Natural killer cell (primary cell): ENCODE data around the gene PDLIM7. TPM values are rescaled to one million over a fixed set of nuclear protein-coding genes. Genes with fewer than 3 reads are reported as not detected.
A peak's percentile ranks its signal among the peaks of the same experiment; 100 is the strongest.

Experiments
- ATAC-seq, 3 donors: fragments of 150-1000 bp in 2 of 3; fragments of 200-7000 bp in 1 of 3; cut with Tn5 transposase; 1 replicate in 1 of 3; 2 replicates in 2 of 3; pipeline ENCODE4 v1.10.0; 2021; ENCODE audit warnings: mild to moderate bottlenecking in 2 of 3, moderate library complexity in 2 of 3
- DNase-seq, 2 donors: peaks; one replicate each; pipeline versions ENCODE4 v3.0.0 to v3.0.0-alpha.2; 2013 to 2021; ENCODE audit warnings: mixed read lengths in 1 of 2
- H3K27ac ChIP-seq: one replicate; pipeline ENCODE4 v1.5.1; 2013; ENCODE audit warnings: mild to moderate bottlenecking, low read length
- H3K27me3 ChIP-seq: one replicate; pipeline ENCODE4 v1.6.1; 2013; ENCODE audit warnings: low read length; ENCODE audit not compliant: control insufficient read depth, insufficient read depth
- H3K36me3 ChIP-seq: one replicate; pipeline ENCODE4 v1.6.1; 2013; ENCODE audit warnings: low read length; ENCODE audit not compliant: control insufficient read depth, insufficient read depth
- H3K4me1 ChIP-seq: one replicate; pipeline ENCODE4 v1.6.1; 2013; ENCODE audit warnings: low read length; ENCODE audit not compliant: control insufficient read depth, insufficient read depth
- H3K4me3 ChIP-seq: one replicate; pipeline ENCODE4 v1.5.1; 2013; ENCODE audit warnings: low read length
- H3K9me3 ChIP-seq: one replicate; pipeline ENCODE4 v1.6.1; 2013; ENCODE audit warnings: low read length; ENCODE audit not compliant: control insufficient read depth, insufficient read depth
- H3K27ac Mint-ChIP-seq, 2 donors: one replicate each; pipeline ENCODE4 v1.8.0; 2022; ENCODE audit warnings: mild to moderate bottlenecking in 2 of 2, mixed read lengths in 2 of 2, moderate library complexity in 1 of 2
- H3K27me3 Mint-ChIP-seq, 2 donors: one replicate each; pipeline ENCODE4 v1.8.0; 2022; ENCODE audit warnings: low read depth in 2 of 2, mixed read lengths in 2 of 2
- H3K36me3 Mint-ChIP-seq: one replicate; pipeline ENCODE4 v1.8.0; 2022; ENCODE audit warnings: mixed read lengths
- H3K4me1 Mint-ChIP-seq, 2 donors: one replicate each; pipeline ENCODE4 v1.8.0; 2022; ENCODE audit warnings: mixed read lengths in 2 of 2
- H3K4me3 Mint-ChIP-seq: one replicate; pipeline ENCODE4 v1.8.0; 2022; ENCODE audit warnings: mild to moderate bottlenecking, moderate library complexity, mixed read lengths
- H3K9me3 Mint-ChIP-seq, 2 donors: one replicate each; pipeline ENCODE4 v1.8.0; 2022; ENCODE audit warnings: mixed read lengths in 2 of 2
- WGBS: methylation state at CpG from one replicate; pipeline ENCODE4 v1.1.7; 2013; ENCODE audit warnings: missing lambda C conversion rate; ENCODE audit not compliant: insufficient coverage; 5-methylcytosine and 5-hydroxymethylcytosine counted together
- intact Hi-C: fragments of 100-400 bp; cut with micrococcal nuclease; formaldehyde crosslinking; loops from one replicate; pipeline ENCODE4 v1.14.2; 2022
- total RNA-seq, 4 donors: library from RNA; stranded (reverse); fragments of 120-200 nt in 1 of 4; gene quantifications; one replicate each; pipeline versions ENCODE4 v1.2.3 to v1.2.4, GENCODE V29; 2013 to 2022
- TF ChIP-seq, protein P1 (sequence below): fragments of 200-600 bp; IDR thresholded peaks from one replicate; pipeline ENCODE4 v1.8.0; 2022; ENCODE audit warnings: antibody characterized with exemption

The PDLIM7 gene
- total RNA-seq, 3 donors from 2014 or later (not counting 1 experiment from before 2014, with no cell fraction given) = 9.7 to 58.7 (median 14.7) TPM

DNA sequence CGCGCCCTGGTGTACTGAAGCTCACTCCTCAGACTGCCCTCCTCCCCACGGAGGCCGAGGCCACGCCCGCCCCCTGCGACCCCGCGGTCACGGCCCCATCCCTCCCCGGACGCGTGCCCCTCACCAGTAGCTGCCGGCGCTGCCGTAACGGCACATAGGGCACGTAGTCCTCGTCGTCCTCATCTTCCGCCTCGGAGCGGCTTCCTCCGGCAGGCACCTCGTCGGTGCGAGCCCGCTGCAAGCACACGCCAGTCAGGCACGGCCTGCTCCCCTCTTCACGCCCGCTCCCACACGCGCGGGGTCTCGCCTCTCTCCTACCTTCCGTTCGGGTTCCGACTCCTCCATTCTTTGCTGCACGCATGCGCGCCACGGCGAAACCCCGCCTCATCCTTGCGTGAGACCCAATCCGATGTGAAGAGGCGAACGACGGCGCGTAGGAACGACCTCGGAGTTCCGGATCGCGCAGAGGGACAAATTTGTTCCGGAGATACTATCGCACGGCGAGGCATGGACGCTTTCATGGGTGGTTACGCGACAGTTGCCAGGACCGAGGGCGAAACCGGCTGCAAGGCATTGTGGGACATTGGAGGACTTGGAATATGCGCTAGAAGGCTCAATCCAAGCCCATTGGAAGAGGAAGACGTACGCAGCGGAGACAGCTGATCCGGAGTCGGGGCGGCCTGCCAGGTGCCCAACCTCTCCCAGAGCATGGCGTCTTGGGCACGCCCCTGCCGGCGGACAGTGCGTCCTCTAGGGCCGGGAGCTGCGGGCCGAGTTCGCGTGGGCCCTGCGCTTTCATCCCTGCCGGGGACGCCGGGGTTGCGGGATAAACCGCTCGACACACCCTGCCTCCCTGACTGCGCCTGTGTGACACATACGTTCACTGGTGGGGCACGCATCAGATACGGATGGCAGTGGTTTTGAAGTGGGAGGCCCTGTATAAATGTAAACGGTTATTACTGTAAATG, 19.5 kb upstream of the PDLIM7 start, which contains the start of gene DDX41:
Gene DDX41, minus strand, starts transcription at position 361 of the 968 bp plus-strand sequence. Its CDS starts 16 bp downstream, at position 345.
- under 1% methylated on average over 96 of the region's 96 CpGs for WGBS
- intact Hi-C loops = no loop called here
- no peaks in the 10 kb centered on the region for H3K9me3 Mint-ChIP-seq
- H3K27me3 Mint-ChIP-seq = no peaks in the 10 kb centered on the region
- peak; percentile 92 to 99 for DNase-seq
- peaks cover 34% of the 10 kb centered on the region for H3K4me1 ChIP-seq
- H3K4me1 Mint-ChIP-seq = peaks cover 44 to 56% of the 10 kb centered on the region in 2 donors
- H3K4me3 Mint-ChIP-seq = peak within 1 kb of the TSS; percentile 97
- H3K27ac Mint-ChIP-seq = peak within 1 kb of the TSS; percentile 90 to 93
- peaks cover 38% of the 10 kb centered on the region for H3K36me3 ChIP-seq
- H3K9me3 ChIP-seq = no peaks in the 10 kb centered on the region
- no peaks in the 10 kb centered on the region for H3K36me3 Mint-ChIP-seq
- peak within 1 kb of the TSS; percentile 61 for H3K4me3 ChIP-seq
- TF ChIP-seq, protein P1, sequence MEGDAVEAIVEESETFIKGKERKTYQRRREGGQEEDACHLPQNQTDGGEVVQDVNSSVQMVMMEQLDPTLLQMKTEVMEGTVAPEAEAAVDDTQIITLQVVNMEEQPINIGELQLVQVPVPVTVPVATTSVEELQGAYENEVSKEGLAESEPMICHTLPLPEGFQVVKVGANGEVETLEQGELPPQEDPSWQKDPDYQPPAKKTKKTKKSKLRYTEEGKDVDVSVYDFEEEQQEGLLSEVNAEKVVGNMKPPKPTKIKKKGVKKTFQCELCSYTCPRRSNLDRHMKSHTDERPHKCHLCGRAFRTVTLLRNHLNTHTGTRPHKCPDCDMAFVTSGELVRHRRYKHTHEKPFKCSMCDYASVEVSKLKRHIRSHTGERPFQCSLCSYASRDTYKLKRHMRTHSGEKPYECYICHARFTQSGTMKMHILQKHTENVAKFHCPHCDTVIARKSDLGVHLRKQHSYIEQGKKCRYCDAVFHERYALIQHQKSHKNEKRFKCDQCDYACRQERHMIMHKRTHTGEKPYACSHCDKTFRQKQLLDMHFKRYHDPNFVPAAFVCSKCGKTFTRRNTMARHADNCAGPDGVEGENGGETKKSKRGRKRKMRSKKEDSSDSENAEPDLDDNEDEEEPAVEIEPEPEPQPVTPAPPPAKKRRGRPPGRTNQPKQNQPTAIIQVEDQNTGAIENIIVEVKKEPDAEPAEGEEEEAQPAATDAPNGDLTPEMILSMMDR = no peak
- peak within 1 kb of the TSS; percentile 35 for H3K27ac ChIP-seq
- H3K27me3 ChIP-seq = no peaks in the 10 kb centered on the region
- peak; percentile 90 to 93 (median 91) for ATAC-seq

DNA sequence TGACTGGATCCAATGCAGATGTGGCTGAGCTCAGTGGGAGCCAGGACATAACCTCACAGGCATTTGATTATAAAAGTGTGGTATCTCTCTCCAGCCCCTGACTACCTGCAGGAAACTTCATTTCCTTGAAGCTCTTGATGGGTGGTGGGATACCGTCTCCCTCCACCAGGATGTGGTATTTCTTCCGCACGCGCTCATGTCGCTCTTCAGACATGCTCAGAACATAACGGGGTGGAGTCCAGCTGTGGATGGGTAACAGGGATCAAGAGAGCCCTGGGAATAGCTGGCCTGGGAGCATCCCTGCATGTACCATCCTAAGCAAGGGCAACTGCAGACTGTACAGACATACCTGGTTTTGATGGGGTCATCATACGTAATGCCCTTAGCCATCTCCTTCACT, 18.2 kb upstream of the PDLIM7 start:
- Mint-ChIP-seq H3K27me3 (no peaks in the 10 kb centered on the region), H3K27ac (peak overlapping the region in 1 of 2 donors; percentile 93), H3K9me3 (no peaks in the 10 kb centered on the region), H3K4me1 (peaks cover 32 to 43% of the 10 kb centered on the region in 2 donors), H3K36me3 (no peaks in the 10 kb centered on the region), H3K4me3 (peak overlapping the region; percentile 97)
- no peaks in the 10 kb centered on the region for H3K27me3 ChIP-seq
- peaks cover 33% of the 10 kb centered on the region for H3K4me1 ChIP-seq
- TF ChIP-seq, protein P1 = no peak
- WGBS = 76% methylated on average over 7 of the region's 7 CpGs
- DNase-seq (no peak), ATAC-seq (no peak)
- H3K4me3 ChIP-seq = no peak overlapping the region
- H3K9me3 ChIP-seq = no peaks in the 10 kb centered on the region
- H3K27ac ChIP-seq = no peak overlapping the region
- intact Hi-C loops = no loop called here
- H3K36me3 ChIP-seq = peaks cover 45% of the 10 kb centered on the region

DNA sequence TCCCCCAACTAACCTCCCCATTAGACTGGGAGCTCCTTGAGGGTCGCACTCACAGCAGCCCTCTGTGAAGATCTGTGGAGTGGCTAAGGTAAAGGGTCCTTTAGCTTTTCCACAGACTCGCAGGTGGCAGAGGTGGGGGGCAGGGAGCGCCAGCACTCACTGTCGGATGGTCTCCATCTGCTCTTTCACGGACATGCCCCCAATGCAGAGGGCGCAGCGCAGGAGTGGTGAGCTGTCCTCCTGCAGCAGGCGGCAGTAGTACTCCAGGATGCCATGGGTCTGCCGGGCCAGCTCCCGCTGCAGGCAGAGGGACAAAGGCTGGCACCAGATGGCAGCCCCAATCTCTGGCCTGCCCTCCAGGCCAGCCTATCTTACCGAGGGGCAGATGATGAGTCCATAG, 17.1 kb upstream of the PDLIM7 start:
- ATAC-seq (no peak), DNase-seq (no peak)
- H3K4me3 Mint-ChIP-seq = no peak overlapping the region
- H3K27ac Mint-ChIP-seq = peak overlapping the region in 1 of 2 donors; percentile 35
- H3K27me3 ChIP-seq = no peaks in the 10 kb centered on the region
- no peak overlapping the region for H3K27ac ChIP-seq
- H3K27me3 Mint-ChIP-seq = peaks cover 0 to 6% of the 10 kb centered on the region in 2 donors
- no peak overlapping the region for H3K4me3 ChIP-seq
- H3K9me3 ChIP-seq = no peaks in the 10 kb centered on the region
- H3K4me1 ChIP-seq = peaks cover 43% of the 10 kb centered on the region
- no peaks in the 10 kb centered on the region for H3K9me3 Mint-ChIP-seq
- intact Hi-C loops = no loop called here
- 98% methylated on average over 11 of the region's 11 CpGs for WGBS
- peaks cover 33 to 40% of the 10 kb centered on the region in 2 donors for H3K4me1 Mint-ChIP-seq
- TF ChIP-seq, protein P1 = no peak
- peaks cover 44% of the 10 kb centered on the region for H3K36me3 ChIP-seq
- H3K36me3 Mint-ChIP-seq = no peaks in the 10 kb centered on the region
